Daoy (cell line): ENCODE data around the gene ZC3H12D. TPM values are rescaled to one million over a fixed set of nuclear protein-coding genes. Genes with fewer than 3 reads are reported as not detected.
"Not testable (repeated sequence)": the region's sequence is repeated elsewhere in the genome, so short reads cannot be mapped to it uniquely, and the experiment has no call there.

Source experiments
- DNase-seq: peaks from one replicate; pipeline ENCODE4 v3.0.0-alpha.2; 2015; ENCODE audit warnings: low read depth
- total RNA-seq: library from RNA; depleted of rRNA; stranded (reverse); fragments of >200 nt; shearing (Covaris generic); gene quantifications from 2 replicates; pipeline ENCODE4 v1.2.3, GENCODE V29; 2014

The ZC3H12D gene
- total RNA-seq, 1 experiment from 2014 or later, result 0.17 TPM

DNA sequence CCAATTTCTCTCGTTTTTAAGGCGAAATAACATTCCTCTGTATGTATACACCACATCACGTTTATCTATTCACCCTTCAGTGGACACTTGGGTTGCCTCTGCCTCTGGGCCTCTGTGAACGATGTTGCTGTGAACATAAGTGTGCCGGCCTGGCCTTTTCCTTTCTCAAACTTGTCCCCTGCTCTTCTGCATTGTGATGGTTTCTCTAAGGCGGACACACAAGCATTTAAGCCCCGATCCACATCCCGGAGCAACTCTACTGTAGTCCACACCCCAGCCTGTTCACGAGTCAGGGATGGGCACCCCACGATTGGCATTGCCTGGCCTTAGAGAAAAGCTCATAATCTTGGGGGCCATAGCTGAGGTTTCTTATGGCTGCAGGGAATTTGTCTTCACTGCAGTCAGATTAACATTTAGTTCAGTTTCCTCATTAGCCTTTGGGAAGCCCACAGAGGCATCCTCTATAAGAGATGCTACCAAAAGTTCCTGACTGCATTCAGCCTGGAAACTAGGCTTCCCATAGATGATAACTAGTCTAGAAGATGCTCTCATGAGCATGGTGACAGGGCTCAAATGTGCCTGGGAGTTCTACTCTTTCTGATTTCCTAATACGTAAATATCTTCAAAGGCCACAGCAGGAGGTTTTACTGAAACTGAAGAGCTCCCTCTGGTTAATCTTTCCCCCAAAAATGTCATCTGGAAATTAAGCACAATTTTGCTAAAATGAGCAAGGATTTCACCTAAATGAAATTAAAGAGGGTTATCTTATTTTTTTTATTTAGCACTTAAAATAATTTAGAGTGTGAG lies 762 bp downstream of the ZC3H12D start:
- DNase-seq, result no peak

DNA sequence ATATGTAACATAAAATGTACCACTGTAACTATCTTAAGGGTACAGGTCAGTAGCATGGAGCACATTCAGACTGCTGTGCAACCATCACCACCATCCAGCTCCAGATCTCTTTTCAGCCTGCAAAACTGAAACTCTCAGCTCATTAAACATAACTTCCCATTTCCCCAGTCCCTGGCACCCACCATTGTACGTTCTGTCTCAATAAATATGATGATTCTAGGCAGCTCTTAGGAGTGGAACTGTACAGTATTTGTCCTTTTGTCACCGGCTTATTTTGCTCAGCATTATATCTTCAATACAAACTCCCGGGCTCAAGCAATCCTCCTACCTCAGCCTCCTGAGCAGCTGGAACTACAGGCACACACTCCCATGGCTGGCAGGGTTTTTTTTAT lies 1.5 kb downstream of the ZC3H12D start:
- no peak for DNase-seq

- DNase-seq, result no peak
Observed at GRCh38 chr6:149482545-149483333, 2.1 kb downstream of the ZC3H12D start.

- DNase-seq, result no peak
Observed at GRCh38 chr6:149480502-149481280, 4.1 kb downstream of the ZC3H12D start.

- no peak for DNase-seq
Observed at GRCh38 chr6:149478631-149479314, 6.0 kb downstream of the ZC3H12D start.

- DNase-seq, result no peak
Observed at GRCh38 chr6:149477544-149477943, 7.3 kb downstream of the ZC3H12D start.

GRCh38 chr6:149476789-149477455 lies 7.9 kb downstream of the ZC3H12D start:
- DNase-seq, result no peak

DNA sequence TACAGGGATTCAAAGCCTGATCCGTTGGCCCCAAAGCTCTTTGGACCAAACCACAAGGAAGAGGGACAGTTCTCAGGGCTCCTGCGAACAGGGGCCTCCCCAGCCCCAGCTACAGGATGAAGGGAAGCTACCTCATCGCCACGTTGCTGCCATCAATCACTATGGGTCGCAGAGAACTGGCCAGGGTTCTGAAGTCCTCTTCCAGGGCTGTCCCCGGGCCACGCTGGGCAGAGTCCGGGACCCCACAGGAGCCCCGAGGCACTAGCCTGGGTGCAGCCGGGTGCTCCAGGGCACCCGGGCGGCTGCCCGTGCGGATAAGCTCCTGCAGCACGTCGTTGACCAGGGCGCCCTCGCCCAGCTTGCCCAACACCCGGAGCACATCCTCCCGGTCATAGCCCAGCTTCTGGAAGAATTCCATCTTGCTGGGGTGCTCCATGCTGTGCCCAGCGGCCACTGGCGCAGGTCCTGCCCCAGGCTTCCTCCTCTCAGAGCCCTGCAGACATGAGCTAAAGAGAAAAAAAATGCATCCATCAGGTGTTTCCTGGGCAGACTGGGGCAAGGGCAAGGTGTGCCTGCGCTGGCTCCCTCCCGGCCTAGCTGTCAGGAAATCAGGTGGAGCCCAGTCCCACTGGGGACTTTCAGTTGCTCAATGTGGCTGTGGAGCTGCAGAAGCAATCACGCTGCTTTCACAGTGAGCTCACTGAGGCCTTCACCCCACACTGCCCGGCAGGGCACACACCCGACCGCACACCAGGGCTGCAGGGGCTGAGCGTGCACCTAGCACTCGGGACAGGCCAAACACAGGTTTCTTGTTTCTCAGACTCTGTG lies 10.5 kb downstream of the ZC3H12D start:
- no peak for DNase-seq

GRCh38 chr6:149473080-149474052 lies 11.4 kb downstream of the ZC3H12D start:
- DNase-seq, result peak; percentile 91

- DNase-seq, result no peak
Observed at GRCh38 chr6:149472241-149472640, 12.6 kb downstream of the ZC3H12D start.

DNA sequence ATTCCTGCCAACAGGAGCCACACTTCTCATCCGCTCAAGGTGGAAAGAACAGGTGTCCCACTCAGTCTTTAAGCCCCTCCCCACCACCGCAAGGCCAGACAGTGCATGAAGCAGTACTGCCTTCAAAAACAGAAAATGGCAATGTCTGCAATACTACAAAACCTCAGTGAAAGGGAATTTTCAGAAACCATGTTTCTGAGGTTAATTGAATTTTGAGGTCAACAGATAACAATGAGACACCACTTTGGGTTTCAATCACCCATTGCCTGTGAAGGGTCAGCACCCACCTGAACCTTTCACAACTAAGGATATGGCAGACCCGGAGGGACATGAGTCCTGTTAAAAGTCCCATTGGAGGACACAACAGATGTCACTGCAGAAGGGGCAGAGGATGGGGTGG lies 13.0 kb downstream of the ZC3H12D start:
- DNase-seq, result no peak

- DNase-seq, result no peak
Observed at GRCh38 chr6:149470948-149471347, 13.9 kb downstream of the ZC3H12D start.

DNA sequence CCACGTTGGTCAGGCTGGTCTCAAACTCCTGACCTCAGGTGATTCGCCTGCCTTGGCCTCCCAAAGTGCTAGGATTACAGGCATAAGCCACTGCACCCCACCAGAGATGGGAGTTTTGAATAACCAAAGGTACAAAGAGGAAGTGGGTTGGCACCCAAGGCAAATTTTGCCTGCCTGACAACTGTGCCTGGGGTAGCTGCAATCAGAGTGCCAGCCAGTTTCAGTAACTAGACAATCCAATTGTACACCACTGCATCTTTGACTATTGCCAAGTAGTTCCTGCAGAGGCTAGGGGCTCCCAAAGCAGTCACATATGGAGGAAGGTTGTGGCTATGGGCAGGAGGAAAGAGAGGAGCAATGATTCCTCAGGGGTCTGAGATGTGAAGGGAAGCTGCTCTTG lies 16.6 kb downstream of the ZC3H12D start:
- no peak for DNase-seq

DNA sequence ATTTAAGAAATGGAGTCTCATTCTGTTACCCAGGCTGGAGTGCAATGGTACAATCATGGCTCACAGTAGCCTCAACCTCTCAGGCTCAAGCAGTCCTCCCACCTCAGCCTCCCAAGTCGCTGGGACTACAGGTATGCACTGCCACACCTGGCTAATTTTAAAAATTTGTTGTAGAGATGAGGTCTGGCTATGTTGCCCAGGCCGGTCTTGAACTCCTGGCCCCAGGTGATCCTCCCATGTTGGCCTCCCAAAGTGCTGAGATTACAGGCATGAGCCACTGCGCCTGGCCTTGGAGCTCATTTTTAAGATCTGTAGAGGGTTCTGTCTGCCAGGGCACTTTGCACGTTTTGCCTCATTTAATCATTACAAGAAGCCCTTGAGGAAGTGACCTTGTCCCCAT lies 17.5 kb downstream of the ZC3H12D start:
- DNase-seq, result no peak

DNA sequence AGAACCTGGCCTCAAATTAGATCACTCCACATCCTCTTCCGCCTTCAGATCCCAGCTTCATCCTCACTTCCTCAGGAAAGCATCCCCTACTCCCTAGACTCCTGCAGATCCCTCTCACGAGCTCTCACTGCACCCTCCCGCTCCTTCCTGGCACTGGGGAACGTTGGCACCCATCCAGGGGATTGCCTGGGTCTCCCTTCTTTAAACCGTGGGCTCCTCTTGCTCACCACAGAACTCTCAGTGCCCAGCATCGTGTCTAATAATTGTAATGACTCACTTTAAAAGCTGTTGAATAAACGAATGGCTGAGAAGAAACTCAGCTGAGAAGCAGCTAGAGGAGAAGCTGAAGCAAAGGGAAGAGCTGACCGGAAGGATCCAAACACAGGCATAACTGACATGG lies 20.4 kb downstream of the ZC3H12D start:
- no peak for DNase-seq

GRCh38 chr6:149463781-149464180 lies 21.0 kb downstream of the ZC3H12D start:
- DNase-seq, result no peak

- DNase-seq, result not testable (repeated sequence)
Observed at GRCh38 chr6:149462712-149463111, 22.1 kb downstream of the ZC3H12D start.

DNA sequence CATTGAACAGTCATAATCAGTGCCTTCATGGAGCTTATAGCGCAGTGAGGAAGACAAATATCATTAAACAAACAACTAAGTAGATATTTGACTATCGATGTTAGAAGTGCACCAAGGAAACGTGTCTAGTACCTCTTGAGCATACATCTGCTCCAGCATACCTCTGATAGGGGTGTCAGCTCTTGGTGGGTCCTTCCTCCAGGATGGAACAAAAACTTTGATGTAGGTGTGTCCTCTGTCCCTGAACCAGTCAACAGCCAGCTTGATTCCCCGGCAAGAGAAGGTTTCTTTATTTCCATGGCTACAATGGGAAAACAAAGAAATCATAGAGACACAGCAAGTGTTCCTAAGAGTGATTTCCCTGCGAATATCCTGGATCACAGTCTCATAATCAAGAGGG lies 23.1 kb downstream of the ZC3H12D start:
- DNase-seq, result no peak

DNA sequence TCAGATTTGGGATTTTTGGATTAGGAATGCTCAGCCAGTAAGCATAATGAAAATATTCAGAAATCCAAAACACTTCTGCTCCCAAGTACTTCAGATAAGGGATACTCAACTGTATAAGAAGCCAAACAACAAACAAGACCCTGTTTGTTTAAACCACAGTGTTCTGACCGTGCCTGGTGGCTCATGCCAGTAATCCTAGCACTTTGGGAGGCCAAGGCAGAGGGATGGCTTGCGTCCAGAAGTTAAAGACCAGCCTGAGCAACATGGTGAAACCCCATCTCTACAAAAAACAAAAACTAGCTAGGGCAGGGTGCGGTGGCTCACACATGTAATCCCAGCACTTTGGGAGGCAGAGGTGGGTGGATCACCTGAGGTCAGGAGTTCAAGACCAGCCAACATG lies 24.6 kb downstream of the ZC3H12D start:
- not testable (repeated sequence) for DNase-seq
